Activated CD8-positive, alpha-beta memory T cell treated with anti-CD3 and anti-CD28 coated beads, Interleukin-2, amount 50 U/mL, for 48 hours (primary cell): ENCODE data around the gene STON2.

Source experiments
- DNase-seq: peaks from one replicate; pipeline ENCODE4 v3.0.0-alpha.2; 2020

The STON2 gene

GRCh38 chr14:81329640-81330381, 70.3 kb downstream of the STON2 start:
- no peak for DNase-seq

- DNase-seq, result no peak
These were observed 73.7 kb downstream of the STON2 start for GRCh38 chr14:81326451-81326850.

GRCh38 chr14:81324011-81324410, 76.1 kb downstream of the STON2 start:
- no peak for DNase-seq

GRCh38 chr14:81323093-81323492, 77.0 kb downstream of the STON2 start:
- no peak for DNase-seq

GRCh38 chr14:81319946-81320345, 80.2 kb downstream of the STON2 start:
- DNase-seq, result no peak

GRCh38 chr14:81319314-81319713, 80.8 kb downstream of the STON2 start:
- DNase-seq, result no peak

- no peak for DNase-seq
These were observed 84.8 kb downstream of the STON2 start for GRCh38 chr14:81315341-81315740.

- DNase-seq, result no peak
These were observed 85.5 kb downstream of the STON2 start for GRCh38 chr14:81314443-81315175.

GRCh38 chr14:81313775-81314429, 86.2 kb downstream of the STON2 start:
- no peak for DNase-seq

- no peak for DNase-seq
These were observed 86.9 kb downstream of the STON2 start for GRCh38 chr14:81313200-81313599.

GRCh38 chr14:81312289-81312876, 87.7 kb downstream of the STON2 start:
- no peak for DNase-seq

- no peak for DNase-seq
These were observed 88.3 kb downstream of the STON2 start for GRCh38 chr14:81311778-81312177.

- DNase-seq, result no peak
These were observed 89.0 kb downstream of the STON2 start for GRCh38 chr14:81311141-81311540.

GRCh38 chr14:81310606-81311005, 89.5 kb downstream of the STON2 start:
- no peak for DNase-seq

GRCh38 chr14:81309511-81309910, 90.6 kb downstream of the STON2 start:
- no peak for DNase-seq

GRCh38 chr14:81305743-81306142, 94.4 kb downstream of the STON2 start:
- no peak for DNase-seq

GRCh38 chr14:81305065-81305464, 95.1 kb downstream of the STON2 start:
- no peak for DNase-seq

- peak; percentile 60 for DNase-seq
These were observed 96.7 kb downstream of the STON2 start for GRCh38 chr14:81303258-81303935.

GRCh38 chr14:81302638-81303037, 97.5 kb downstream of the STON2 start:
- no peak for DNase-seq

- DNase-seq, result no peak
These were observed 98.3 kb downstream of the STON2 start for GRCh38 chr14:81301813-81302212.

- no peak for DNase-seq
These were observed 98.8 kb downstream of the STON2 start for GRCh38 chr14:81301371-81301770.

- no peak for DNase-seq
These were observed 101.2 kb downstream of the STON2 start for GRCh38 chr14:81298911-81299310.

GRCh38 chr14:81298122-81298521, 102.0 kb downstream of the STON2 start:
- DNase-seq, result no peak
